AG09309 (cell line): ENCODE measurements around the gene KIF3B.
"Not testable (repeated sequence)": the region's sequence is repeated elsewhere in the genome, so short reads cannot be mapped to it uniquely, and the experiment has no call there.

ENCODE experiments used
- DNase-seq: peaks from one replicate; pipeline ENCODE4 v3.0.0-alpha.2; 2010; ENCODE audit warnings: low read depth
- H3K4me3 ChIP-seq: 2 replicates; pipeline ENCODE4 v1.5.1; 2011; ENCODE audit warnings: mild to moderate bottlenecking, low read depth, low read length, moderate library complexity; ENCODE audit not compliant: control insufficient read depth
- CTCF ChIP-seq: IDR thresholded peaks from 2 replicates; pipeline ENCODE4 v1.5.1; 2011; ENCODE audit warnings: mild to moderate bottlenecking, low read depth, low read length, inconsistent platforms; ENCODE audit not compliant: insufficient read depth, control insufficient read depth; ENCODE audit errors: missing control alignments

The KIF3B gene

GRCh38 chr20:32368925-32369324 lies 91.5 kb downstream of the KIF3B start:
- no peak for TF ChIP-seq CTCF
- no peak overlapping the region for H3K4me3 ChIP-seq
- DNase-seq = no peak

- no peak for TF ChIP-seq CTCF
- no peak overlapping the region for H3K4me3 ChIP-seq
- DNase-seq = no peak
Measured at GRCh38 chr20:32370897-32371296, 93.4 kb downstream of the KIF3B start.

GRCh38 chr20:32378461-32378860 lies 101.0 kb downstream of the KIF3B start:
- TF ChIP-seq CTCF = no peak
- no peak for DNase-seq
- H3K4me3 ChIP-seq = no peak overlapping the region

GRCh38 chr20:32380037-32380436 lies 102.6 kb downstream of the KIF3B start:
- H3K4me3 ChIP-seq, DNase-seq: not testable (repeated sequence)

- TF ChIP-seq CTCF = no peak
- DNase-seq = no peak
Measured at GRCh38 chr20:32380745-32381144, 103.3 kb downstream of the KIF3B start.

GRCh38 chr20:32382102-32382950 lies 104.9 kb downstream of the KIF3B start:
- no peak overlapping the region for H3K4me3 ChIP-seq
- DNase-seq = no peak
- no peak for TF ChIP-seq CTCF

More at GRCh38 chr20:32380745-32381144, 103.3 kb downstream of the KIF3B start:
- no peak overlapping the region for H3K4me3 ChIP-seq

GRCh38 chr20:32383441-32383840 lies 106.0 kb downstream of the KIF3B start:
- not testable (repeated sequence) for H3K4me3 ChIP-seq, DNase-seq
